PC-9 (cell line): ENCODE measurements around the gene ZNF711. TPM values are rescaled to one million over a fixed set of nuclear protein-coding genes. Genes with fewer than 3 reads are reported as not detected.
"Not testable (repeated sequence)": the region's sequence is repeated elsewhere in the genome, so short reads cannot be mapped to it uniquely, and the experiment has no call there.

Experiments
- BruUV-seq: library from RNA; stranded (reverse); fragments of 400-500 nt; replicated peaks from 2 replicates; lab custom pipeline; 2021; lab: Mats Ljungman, UMichigan
- CTCF ChIA-PET: fragments of 300-600 bp; sonication (Branson Sonifier 250); formaldehyde crosslinking; loops from one replicate; lab custom pipeline; 2022; ENCODE audit warnings: antibody characterized with exemption; lab: Charles Lee
- POLR2A ChIA-PET: fragments of 300-600 bp; sonication (Branson Sonifier 250); formaldehyde crosslinking; loops from one replicate; lab custom pipeline; 2022; ENCODE audit warnings: antibody characterized with exemption; ENCODE audit not compliant: unreplicated experiment; lab: Charles Lee
- DNase-seq, 2 experiments: peaks; one replicate each; pipeline versions ENCODE4 v3.0.0 to v3.0.0-alpha.2; 2015 to 2022; ENCODE audit warnings: mixed read lengths in 1 of 2
- H2AFZ ChIP-seq: fragments of 200-600 bp; sonication (generic); 2 replicates; pipeline ENCODE4 v1.8.1; 2017; ENCODE audit warnings: antibody characterized with exemption
- H3F3A ChIP-seq: fragments of 200-600 bp; sonication (generic); 2 replicates; pipeline ENCODE4 v1.8.1; 2017; ENCODE audit warnings: antibody characterized with exemption, mild to moderate bottlenecking, low read depth; ENCODE audit not compliant: insufficient read depth
- H3K27ac ChIP-seq: fragments of 200-600 bp; sonication (generic); 2 replicates; pipeline ENCODE4 v1.6.1; 2016; ENCODE audit warnings: mixed run types
- H3K27me3 ChIP-seq: fragments of 200-600 bp; sonication (generic); 2 replicates; pipeline ENCODE4 v1.6.1; 2016; ENCODE audit warnings: low read depth, mixed run types; ENCODE audit not compliant: insufficient read depth
- H3K36me3 ChIP-seq: fragments of 200-600 bp; sonication (generic); 2 replicates; pipeline ENCODE4 v1.6.1; 2016; ENCODE audit warnings: low read depth, mixed run types
- H3K4me1 ChIP-seq: fragments of 200-600 bp; sonication (generic); replicated peaks from 2 replicates; pipeline ENCODE4 v1.6.1; 2016; ENCODE audit warnings: mixed run types; ENCODE audit not compliant: insufficient read depth
- H3K4me2 ChIP-seq: fragments of 200-600 bp; sonication (generic); 2 replicates; pipeline ENCODE4 v1.6.1; 2017; ENCODE audit warnings: mixed run types
- H3K4me3 ChIP-seq: fragments of 200-600 bp; sonication (generic); 2 replicates; pipeline ENCODE4 v1.6.1; 2016; ENCODE audit warnings: mixed run types
- H3K79me2 ChIP-seq: fragments of 200-600 bp; sonication (generic); 2 replicates; pipeline ENCODE4 v1.6.1; 2017; ENCODE audit warnings: low read depth, mixed run types
- H3K9me2 ChIP-seq: fragments of 200-600 bp; sonication (generic); 2 replicates; pipeline ENCODE4 v1.8.1; 2017; ENCODE audit warnings: mild to moderate bottlenecking; ENCODE audit not compliant: insufficient read depth
- H3K9me3 ChIP-seq: fragments of 200-600 bp; sonication (generic); 2 replicates; pipeline ENCODE4 v1.8.1; 2016; ENCODE audit warnings: low read depth; ENCODE audit not compliant: insufficient read depth
- H4K20me1 ChIP-seq: fragments of 200-600 bp; sonication (generic); 2 replicates; pipeline ENCODE4 v1.8.1; 2017; ENCODE audit not compliant: insufficient read depth
- EZH2 ChIP-seq: fragments of 200-600 bp; sonication (generic); IDR thresholded peaks from 2 replicates; pipeline ENCODE4 v1.8.0; 2017; ENCODE audit warnings: antibody characterized with exemption, low read depth
- intact Hi-C: fragments of 100-400 bp; cut with micrococcal nuclease; formaldehyde crosslinking; loops from one replicate; pipeline ENCODE4 v1.10.0; 2022; ENCODE audit not compliant: unreplicated experiment
- total RNA-seq: library from RNA; stranded (reverse); gene quantifications from 2 replicates; pipeline ENCODE4 v1.2.3, GENCODE V29; 2021
- TF ChIP-seq, protein P1 (sequence below): fragments of 200-600 bp; sonication (generic); conservative IDR thresholded peaks from 2 replicates; pipeline ENCODE4 v1.6.1; 2017; ENCODE audit warnings: mixed run types, antibody characterized with exemption, mild to moderate bottlenecking, moderate library complexity

The ZNF711 gene
- total RNA-seq, 1 experiment from 2014 or later: not detected

DNA sequence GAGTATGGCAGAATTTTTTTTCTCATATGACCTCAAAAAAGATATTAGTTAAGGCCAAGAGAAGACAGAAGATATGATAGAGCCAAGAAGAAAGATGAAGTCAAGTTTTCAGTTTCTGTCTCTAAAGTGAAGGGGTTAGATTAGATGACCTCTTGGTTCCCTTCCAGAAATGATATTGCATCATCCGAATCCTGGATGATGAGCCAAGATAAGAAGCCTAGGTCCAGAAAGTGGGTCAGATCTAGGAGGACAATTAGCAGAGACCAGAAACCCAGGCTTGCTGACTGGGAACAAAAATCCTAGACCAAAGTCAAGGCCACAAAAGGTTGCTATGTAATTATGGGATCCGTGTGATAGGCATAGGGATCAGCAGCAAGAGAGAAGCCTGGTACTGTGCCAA is 20.4 kb upstream of the ZNF711 start:
- TF ChIP-seq EZH2: no peak
- TF ChIP-seq, protein P1, sequence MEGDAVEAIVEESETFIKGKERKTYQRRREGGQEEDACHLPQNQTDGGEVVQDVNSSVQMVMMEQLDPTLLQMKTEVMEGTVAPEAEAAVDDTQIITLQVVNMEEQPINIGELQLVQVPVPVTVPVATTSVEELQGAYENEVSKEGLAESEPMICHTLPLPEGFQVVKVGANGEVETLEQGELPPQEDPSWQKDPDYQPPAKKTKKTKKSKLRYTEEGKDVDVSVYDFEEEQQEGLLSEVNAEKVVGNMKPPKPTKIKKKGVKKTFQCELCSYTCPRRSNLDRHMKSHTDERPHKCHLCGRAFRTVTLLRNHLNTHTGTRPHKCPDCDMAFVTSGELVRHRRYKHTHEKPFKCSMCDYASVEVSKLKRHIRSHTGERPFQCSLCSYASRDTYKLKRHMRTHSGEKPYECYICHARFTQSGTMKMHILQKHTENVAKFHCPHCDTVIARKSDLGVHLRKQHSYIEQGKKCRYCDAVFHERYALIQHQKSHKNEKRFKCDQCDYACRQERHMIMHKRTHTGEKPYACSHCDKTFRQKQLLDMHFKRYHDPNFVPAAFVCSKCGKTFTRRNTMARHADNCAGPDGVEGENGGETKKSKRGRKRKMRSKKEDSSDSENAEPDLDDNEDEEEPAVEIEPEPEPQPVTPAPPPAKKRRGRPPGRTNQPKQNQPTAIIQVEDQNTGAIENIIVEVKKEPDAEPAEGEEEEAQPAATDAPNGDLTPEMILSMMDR: no peak
- no peaks in the 10 kb centered on the region for H3K9me2 ChIP-seq
- H3K4me1 ChIP-seq: no peaks in the 10 kb centered on the region
- no peaks in the 10 kb centered on the region for H3K79me2 ChIP-seq
- no peaks in the 10 kb centered on the region for H3F3A ChIP-seq
- H3K4me2 ChIP-seq: no peak overlapping the region
- CTCF ChIA-PET: no interaction called here
- BruUV-seq: no TSS peak
- H3K4me3 ChIP-seq: no peak overlapping the region
- no peaks in the 10 kb centered on the region for H4K20me1 ChIP-seq
- intact Hi-C loops: no loop called here
- H3K27me3 ChIP-seq: no peaks in the 10 kb centered on the region
- H2AFZ ChIP-seq: no peak overlapping the region
- H3K36me3 ChIP-seq: no peaks in the 10 kb centered on the region
- DNase-seq: no peak
- no peak overlapping the region for H3K27ac ChIP-seq
- no peaks in the 10 kb centered on the region for H3K9me3 ChIP-seq
- POLR2A ChIA-PET: no interaction called here

DNA sequence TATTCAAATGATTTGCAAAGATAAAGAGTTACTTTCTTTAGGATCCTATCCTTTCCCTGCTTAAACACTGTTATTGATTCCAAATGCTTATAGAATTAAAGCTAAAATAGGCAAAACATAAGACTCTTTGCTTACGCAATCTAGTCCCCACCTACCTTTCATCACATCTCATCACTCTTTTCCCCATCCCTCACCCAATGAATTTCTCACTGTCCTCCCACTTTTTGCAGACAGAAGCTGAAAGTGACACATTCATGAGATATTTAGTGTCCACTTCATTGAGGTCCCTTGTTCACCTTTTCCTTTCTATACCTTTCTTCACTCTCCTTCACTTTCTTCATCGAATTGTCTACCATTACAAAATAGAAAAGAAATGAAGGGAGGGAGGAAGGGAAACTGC is 636 bp upstream of the ZNF711 start:
- CTCF ChIA-PET: no interaction called here
- no peak overlapping the region for H2AFZ ChIP-seq

DNA sequence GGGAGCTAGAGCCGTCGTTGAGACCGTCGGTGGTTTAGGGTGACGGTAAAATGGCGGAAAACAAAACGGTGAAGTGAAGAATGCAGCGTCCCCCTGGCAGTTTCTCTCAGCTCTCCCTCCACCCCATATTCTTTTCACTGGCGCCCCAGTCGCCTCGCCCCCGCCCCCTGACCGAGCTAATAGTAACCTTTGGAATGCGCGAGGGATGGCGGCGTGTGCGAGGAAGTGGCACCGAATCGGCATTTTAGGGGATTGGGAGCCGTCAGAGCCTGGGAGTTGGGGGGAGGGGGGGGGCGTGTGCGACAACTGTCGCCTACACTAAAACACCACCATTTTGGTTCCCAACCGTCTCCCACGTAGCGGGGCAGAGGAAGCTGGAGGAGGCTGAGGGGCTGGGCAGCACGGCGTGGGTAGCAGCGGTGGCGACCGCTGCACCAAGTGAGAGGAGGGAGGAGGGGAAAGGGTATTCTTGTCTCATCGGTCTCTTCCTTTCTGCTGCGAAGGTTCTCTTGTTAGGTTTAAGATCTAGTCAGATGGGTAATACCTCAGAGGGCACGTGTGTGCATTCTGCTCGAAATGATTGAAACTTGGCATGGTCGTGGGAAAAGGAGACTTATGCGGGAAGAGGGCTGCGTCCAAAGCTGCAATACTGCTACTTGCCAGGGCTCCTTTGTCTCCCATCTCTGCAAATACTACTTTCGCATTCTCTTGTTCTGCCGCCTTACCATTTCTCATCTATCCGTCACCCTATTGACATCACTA is 840 bp downstream of the ZNF711 start:
- Histone ChIP-seq H3K4me2 (no peak overlapping the region), H3K4me1 (no peaks in the 10 kb centered on the region), H3K9me3 (no peaks in the 10 kb centered on the region), H3K9me2 (no peaks in the 10 kb centered on the region), H3K27ac (no peak overlapping the region), H3K27me3 (no peaks in the 10 kb centered on the region), H3K4me3 (no peak overlapping the region), H2AFZ (no peak overlapping the region), H3K79me2 (no peaks in the 10 kb centered on the region), H4K20me1 (no peaks in the 10 kb centered on the region), H3K36me3 (no peaks in the 10 kb centered on the region), H3F3A (no peaks in the 10 kb centered on the region)
- DNase-seq: no peak
- intact Hi-C loops: no loop called here
- ChIA-PET POLR2A (no interaction called here), CTCF (no interaction called here)
- BruUV-seq: no TSS peak
- TF ChIP-seq EZH2: no peak
- TF ChIP-seq, protein P1: no peak

More for the DNA sequence above, 636 bp upstream of the ZNF711 start:
- Histone ChIP-seq H3K79me2 (no peaks in the 10 kb centered on the region), H3K27ac (no peak overlapping the region), H3K4me3 (no peak overlapping the region), H3K27me3 (no peaks in the 10 kb centered on the region), H3K4me1 (no peaks in the 10 kb centered on the region), H3K4me2 (no peak overlapping the region), H3F3A (no peaks in the 10 kb centered on the region), H3K9me2 (no peaks in the 10 kb centered on the region), H3K9me3 (no peaks in the 10 kb centered on the region), H4K20me1 (no peaks in the 10 kb centered on the region), H3K36me3 (no peaks in the 10 kb centered on the region)
- BruUV-seq: no TSS peak
- intact Hi-C loops: no loop called here
- no peak for DNase-seq
- no peak for TF ChIP-seq EZH2
- TF ChIP-seq, protein P1: no peak
- POLR2A ChIA-PET: no interaction called here

DNA sequence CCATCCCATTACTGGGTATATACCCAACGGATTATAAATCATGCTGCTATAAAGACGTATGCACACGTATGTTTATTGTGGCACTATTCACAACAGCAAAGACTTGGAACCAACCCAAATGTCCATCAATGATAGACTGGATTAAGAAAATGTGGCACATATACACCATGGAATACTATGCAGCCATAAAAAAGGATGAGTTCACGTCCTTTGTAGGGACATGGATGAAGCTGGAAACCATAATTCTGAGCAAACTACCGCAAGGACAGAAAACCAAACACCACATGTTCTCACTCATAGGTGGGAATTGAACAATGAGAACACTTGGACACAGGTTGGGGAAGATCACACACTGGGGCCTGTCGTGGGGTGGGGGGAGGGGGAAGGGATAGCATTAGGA is 41.5 kb downstream of the ZNF711 start:
- H3K27ac ChIP-seq, H3K4me3 ChIP-seq, H3K4me2 ChIP-seq, intact Hi-C loops, POLR2A ChIA-PET, H2AFZ ChIP-seq, H3K27me3 ChIP-seq, H3K9me2 ChIP-seq, H3K36me3 ChIP-seq, H4K20me1 ChIP-seq, H3F3A ChIP-seq, DNase-seq, H3K79me2 ChIP-seq, H3K4me1 ChIP-seq, CTCF ChIA-PET, BruUV-seq, H3K9me3 ChIP-seq: not testable (repeated sequence)
